Posterior vena cava (tissue), 2 donors: Measurements from ENCODE around the gene PML. TPM values are rescaled to one million over a fixed set of nuclear protein-coding genes. Genes with fewer than 3 reads are reported as not detected.
A peak's percentile ranks its signal among the peaks of the same experiment; 100 is the strongest.

ENCODE experiments used
- DNase-seq: peaks from one replicate; pipeline ENCODE4 v3.0.0-alpha.2; 2020; ENCODE audit warnings: low spot score
- intact Hi-C, 2 donors: fragments of 100-400 bp; cut with DNase I; formaldehyde crosslinking; loops; one replicate each; pipeline versions ENCODE4 v1.14.1 to v1.14.2; 2022 to 2023
- total RNA-seq, 2 donors: library from RNA; stranded (reverse); fragmentation: NEBNext Ultra II Directional; extraction: Animal tissue kit (Norgen Biotek cat#: 25700); gene quantifications; one replicate each; pipeline ENCODE4 v1.2.1, GENCODE V29; 2021
- donor health status: DM: yes; HTN: yes; CAD: no.
- donor health status: DM: yes; HTN: yes; CAD: no.

Gene PML
- total RNA-seq, 2 donors from 2014 or later: 49.2 to 50.7 TPM

DNA sequence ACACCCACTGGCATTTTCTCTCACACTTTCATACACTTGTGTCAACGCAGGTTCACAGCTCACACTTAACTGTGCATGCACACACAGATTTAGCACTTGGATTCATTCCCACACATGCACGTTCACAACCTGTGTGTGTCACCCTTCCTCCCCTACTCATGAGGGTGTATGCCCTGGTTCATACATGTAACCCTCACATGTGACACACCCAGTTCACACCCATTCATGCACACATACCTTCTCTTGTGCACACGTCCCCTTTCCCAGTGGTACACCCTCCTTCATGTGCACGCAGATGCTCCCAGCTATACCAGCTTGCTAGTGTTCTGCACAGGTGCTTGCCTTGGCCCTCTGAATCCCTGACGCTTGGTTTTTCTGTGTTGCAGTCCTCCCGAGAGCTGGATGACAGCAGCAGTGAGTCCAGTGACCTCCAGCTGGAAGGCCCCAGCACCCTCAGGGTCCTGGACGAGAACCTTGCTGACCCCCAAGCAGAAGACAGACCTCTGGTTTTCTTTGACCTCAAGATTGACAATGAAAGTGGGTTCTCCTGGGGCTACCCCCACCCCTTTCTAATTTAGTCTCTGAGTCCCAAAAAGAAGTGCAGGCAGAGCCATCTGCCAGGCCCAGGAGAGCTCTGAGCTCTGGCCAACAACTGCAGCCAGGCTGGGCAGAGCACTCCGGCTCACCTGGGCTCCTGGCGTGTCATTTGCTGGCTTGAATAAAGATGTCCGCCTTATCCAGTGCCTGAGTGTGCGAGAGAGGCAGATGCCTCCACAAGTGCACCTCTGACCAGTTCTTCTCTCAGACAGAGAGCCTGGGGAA is 48.3 kb downstream of the PML start:
- intact Hi-C loops: no loop called here
- no peak for DNase-seq

DNA sequence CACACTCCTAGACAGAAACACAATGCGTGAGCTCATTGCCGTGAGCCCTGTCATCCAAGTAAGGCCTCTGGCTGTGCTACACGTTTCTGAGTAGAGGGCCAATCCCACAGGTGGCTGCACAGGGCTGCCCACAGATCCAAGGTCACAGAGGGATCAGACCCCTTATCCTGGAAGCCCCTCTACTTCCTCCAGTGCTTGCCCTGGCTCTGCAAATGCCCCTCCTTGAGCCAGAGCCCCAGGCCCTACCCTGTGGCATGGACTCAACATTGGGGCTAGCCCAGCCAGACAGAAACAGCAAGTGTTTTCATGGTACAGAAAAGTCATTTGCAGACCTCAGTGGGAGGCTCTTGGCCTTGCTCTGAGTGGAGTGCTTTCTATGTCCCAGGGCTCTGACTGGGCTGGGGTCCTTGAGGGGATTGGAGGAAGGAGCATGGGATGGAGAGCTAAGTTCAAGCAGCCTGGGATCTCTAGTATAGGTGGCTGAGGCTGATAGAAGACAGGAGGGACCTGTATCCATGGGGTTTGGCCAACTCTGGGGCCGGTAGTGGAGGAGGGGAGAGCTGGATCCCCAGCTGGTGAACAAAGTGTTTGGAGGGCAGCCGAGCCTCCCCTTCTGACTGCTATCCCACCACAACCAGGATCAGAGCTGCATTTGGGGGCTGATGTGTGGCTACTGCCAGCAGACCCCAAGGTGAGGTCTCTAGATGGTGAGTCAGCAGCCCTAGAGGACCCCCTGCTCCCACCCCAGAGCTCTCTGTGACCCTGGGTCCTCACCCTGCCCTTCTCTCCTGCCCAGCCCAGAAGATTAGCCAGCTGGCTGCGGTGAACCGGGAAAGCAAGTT is 49.1 kb downstream of the PML start:
- peak; percentile 64 for DNase-seq
- intact Hi-C loops: no loop called here

DNA sequence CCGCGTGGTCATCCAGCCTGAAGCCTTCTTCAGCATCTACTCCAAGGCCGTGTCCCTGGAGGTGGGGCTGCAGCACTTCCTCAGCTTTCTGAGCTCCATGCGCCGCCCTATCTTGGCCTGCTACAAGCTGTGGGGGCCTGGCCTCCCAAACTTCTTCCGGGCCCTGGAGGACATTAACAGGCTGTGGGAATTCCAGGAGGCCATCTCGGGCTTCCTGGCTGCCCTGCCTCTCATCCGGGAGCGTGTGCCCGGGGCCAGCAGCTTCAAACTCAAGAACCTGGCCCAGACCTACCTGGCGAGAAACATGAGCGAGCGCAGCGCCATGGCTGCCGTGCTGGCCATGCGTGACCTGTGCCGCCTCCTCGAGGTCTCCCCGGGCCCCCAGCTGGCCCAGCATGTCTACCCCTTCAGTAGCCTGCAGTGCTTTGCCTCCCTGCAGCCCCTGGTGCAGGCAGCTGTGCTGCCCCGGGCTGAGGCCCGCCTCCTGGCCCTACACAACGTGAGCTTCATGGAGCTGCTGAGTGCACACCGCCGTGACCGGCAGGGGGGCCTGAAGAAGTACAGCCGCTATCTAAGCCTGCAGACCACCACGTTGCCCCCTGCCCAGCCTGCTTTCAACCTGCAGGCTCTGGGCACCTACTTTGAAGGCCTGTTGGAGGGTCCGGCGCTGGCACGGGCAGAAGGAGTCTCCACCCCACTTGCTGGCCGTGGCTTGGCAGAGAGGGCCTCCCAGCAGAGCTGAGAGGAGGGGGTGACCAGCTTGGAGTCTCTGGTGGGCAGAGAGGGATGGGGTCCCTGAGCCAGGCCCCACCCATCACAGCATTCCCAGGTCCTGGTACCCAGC is 50.0 kb downstream of the PML start:
- DNase-seq: peak; percentile 90
- intact Hi-C loops: loop anchor here in 1 of 2 donors (5.0 kb wide), 1 partner anchor 57 kb away; no protein-coding TSS in a partner anchor

DNA sequence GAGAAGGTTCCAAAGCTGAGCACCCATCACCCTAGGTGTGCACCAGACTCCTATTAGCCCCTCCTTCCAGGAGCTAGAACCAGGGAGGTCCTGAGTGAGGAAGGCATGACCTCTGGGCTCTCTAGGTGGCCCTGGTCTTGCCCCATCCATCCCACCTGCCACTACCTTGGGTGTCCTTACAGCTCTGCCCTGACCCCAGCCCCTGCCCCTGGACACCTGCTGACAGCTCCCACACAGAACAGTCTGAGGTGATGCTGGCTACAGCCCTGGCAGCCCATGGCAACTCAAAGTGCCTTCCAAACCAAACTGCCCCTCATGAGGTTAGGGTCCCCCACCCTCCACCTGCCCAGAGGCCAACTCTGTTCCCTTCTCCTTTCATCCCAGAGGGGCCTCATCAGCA is 50.7 kb downstream of the PML start:
- intact Hi-C loops: loop anchor here in 1 of 2 donors (5.0 kb wide), 1 partner anchor 58 kb away; no protein-coding TSS in a partner anchor
- peak; percentile 76 for DNase-seq

DNA sequence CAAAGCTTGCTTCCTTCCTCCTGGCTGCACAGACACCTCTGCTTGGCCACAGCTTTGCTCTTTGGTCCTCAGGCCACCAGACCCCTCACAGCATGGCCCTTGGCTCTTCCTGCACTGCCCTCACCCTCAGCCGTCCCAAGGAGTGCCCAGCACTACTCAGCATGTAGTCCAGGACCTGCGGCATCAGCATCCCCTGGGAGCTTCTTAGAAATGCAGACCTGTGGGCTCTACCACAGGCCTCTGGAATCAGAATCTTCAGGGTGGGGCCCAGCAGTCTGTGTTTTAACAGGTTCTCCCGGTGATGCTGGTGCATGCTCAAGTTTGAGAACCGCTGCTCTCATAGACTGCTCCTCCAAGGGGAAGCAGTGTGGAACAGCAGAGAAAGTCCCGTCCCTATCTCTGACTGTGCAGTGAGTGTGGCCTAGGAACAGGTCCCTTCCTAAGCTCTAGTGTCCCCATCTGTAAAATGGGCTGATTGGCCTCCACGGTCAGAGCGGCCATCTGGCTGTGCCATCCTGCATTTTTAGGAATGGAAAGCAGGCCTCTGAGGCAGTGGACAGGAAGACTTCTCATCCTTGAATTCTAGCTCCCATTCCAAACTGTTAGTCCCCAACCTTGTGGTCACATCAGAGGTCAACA is 51.2 kb downstream of the PML start:
- intact Hi-C loops: loop anchor here in 1 of 2 donors (5.0 kb wide), 1 partner anchor 58 kb away; no protein-coding TSS in a partner anchor
- DNase-seq: no peak

DNA sequence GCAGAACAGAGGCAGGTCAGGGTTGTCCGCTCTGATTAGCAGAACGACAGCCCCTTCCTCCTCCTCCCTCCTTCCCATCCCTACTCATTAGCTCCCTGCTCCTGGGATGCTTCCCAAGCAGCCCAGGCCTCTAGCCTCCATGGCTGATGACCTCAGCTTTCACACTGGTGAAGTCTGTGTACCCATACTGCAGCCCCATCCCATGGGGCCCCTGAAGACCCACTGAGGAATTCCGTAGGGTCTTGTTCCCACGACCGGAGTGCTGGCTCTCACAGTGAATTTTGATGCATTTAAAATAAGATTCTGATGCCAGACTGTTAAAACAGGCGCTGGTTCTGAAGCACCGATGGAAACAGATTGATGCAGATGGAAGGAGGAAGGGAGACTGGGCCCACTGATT is 51.8 kb downstream of the PML start:
- DNase-seq: no peak
- intact Hi-C loops: loop anchor here in 1 of 2 donors (5.0 kb wide), 1 partner anchor 59 kb away; no protein-coding TSS in a partner anchor

DNA sequence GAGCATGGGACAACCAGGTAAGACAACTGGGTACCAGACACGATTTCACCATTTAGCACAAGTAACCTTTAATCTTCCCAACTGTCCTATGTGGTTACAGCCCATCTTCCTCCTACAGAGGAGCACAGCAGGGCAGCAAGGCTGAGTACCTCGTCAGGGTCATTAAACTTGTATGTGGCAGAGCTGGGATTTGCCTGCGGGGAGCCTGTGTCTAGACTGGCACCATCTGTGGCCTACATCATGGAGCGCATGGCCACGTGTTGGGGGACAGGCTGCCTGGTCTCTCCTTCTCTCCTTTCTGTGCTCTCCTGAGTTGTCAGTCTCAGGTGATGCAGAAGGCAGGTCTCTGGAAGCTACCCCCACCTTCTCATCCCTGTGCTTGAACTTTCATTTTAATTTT is 55.6 kb downstream of the PML start:
- intact Hi-C loops: loop anchor here in 1 of 2 donors (5.0 kb wide), 1 partner anchor 272 kb away; no protein-coding TSS in a partner anchor
- peak; percentile 68 for DNase-seq

DNA sequence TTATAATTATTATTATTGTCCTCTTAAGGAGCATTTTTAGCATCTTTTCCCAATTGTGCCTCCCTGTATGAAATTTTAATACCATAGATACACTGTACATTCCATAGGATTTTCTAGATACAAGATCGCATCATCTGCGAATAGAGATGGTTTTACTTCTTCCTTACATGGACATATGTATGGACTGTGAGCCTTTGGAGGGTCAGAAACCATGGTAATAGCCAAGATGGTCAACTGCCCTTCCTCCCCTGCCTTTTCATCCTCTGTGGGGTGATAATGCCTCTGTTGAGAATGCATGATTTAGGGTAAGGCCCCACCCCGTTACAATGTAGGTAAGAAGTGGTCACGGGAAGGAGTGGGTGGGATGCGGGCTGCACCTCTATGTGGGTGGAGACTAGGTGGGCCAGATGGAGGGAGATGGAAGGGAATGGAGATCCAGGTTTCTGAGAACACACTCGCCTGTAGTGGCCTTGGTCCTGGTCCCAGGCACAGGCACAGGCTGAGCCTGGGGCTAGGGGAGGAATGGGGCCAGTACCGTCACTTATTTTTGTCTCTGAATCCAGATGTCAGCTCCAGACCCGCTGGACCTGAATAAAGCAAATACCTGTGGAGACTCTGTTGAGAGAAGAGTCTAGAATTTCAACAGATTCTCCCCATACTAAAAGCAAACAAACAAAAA is 56.2 kb downstream of the PML start:
- peak; percentile 67 for DNase-seq
- intact Hi-C loops: loop anchor here in 1 of 2 donors (5.0 kb wide), 1 partner anchor 272 kb away; no protein-coding TSS in a partner anchor

DNA sequence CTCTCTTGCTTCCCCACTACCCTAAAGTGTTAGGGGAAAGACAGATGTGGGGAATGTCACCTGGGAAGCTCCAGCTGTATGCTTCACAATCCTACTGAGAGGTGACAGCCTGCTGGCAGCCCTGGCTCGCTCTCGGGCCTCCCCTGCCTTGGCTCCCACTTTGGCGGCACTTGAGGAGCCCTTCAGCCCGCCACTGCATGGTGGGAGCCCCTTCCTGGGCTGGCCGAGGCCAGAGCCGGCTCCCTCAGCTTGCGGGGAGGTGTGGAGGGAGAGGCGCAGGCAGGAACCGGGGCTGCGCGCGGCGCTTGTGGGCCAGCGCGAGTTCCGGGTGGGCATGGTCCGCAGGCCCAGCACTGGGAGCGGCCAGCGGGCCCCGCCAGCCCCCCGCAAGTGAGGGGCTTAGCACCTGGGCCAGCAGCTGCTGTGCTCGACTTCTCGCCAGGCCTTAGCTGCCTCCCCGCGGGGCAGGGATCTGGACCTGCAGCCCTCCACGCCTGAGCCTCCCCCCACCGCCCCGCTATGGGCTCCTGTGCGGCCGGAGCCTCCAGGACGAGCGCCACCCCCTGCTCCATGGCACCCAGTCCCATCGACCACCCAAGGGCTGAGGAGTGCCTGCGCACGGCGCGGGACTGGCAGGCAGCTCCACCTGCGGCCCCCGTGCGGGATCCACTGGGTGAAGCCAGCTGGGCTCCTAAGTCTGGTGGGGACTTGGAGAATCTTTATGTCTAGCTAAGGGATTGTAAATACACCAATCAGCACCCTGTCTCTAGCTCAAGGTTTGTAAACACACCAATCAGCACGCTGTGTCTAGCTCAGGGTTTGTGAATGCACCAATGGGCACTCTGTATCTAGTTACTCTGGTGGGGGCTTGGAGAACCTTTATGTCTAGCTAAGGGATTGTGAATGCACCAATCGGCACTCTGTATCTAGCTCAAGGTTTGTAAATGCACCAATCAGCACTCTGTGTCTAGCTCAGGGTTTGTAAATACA is 58.0 kb downstream of the PML start:
- intact Hi-C loops: loop anchor here in 1 of 2 donors (5.0 kb wide), 1 partner anchor 270 kb away; no protein-coding TSS in a partner anchor
- DNase-seq: peak; percentile 81

DNA sequence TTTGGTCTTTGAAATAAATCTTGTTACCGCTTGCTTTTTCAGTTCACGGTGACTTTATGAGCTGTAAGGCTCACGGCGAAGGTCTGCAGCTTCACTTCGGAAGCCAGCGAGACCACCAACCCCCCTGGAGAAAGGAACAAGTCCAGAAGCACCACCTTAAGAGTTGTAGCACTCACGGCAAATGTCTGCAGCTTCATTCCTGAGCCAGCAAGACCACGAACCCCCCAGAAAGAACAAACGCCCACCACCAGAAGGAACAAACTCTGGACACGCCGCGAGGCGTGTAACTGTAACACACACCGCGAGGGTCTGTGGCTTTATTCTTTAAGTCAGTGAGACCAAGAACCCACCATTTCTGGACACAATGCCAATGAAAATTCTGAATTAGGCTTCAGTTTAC is 59.0 kb downstream of the PML start:
- DNase-seq: peak; percentile 45
- intact Hi-C loops: loop anchor here in 1 of 2 donors (5.0 kb wide), 1 partner anchor 269 kb away; no protein-coding TSS in a partner anchor

DNA sequence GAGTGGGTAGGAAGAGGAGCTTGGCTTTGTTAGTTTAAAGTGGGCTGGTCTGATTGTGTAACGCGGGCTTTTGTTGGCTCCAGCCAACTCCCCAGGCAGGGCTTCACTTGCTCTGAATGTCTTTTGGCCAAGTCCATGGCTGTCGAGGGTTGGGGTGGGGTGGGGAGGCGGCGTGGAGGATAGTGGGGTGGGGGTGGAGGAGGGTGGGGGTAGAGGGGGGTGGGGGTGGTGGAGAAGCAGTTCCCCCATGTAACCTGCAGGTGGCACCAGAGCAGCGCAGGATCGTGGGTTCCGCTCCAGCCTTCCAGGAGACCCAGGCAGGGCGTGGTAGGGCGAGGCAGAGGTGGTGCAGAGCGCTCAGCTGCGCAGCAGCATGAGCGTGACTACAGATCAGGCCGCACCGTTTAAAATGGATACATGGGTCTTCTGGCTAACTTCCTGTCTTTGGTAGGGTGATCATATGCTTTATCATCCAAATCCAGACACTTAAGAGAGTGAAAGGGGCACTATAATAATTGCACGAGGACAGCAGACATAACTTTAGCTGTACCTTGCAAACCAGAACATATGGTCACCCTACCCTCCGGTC is 59.5 kb downstream of the PML start:
- intact Hi-C loops: loop anchor here in 1 of 2 donors (5.0 kb wide), 1 partner anchor 268 kb away; no protein-coding TSS in a partner anchor

DNA sequence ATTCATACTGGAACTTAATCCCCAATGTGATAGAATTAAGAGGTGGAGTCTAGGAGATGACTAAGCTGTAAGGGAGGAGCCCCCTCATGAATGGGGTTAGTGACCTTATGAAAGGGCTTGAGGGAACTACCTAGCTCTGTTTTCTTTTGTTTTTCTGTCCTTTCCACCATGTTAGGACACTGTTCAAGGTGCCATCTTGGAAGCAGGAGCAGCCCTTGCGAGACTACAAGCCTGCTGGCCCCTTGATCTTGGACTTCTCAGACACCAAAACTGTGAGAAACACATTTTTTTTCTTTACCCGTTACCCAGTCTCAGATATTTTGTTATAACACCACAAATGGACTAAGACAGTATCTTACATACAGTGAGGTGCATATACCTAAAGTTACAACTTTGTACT is 61.3 kb downstream of the PML start:
- DNase-seq: peak; percentile 2
- intact Hi-C loops: loop anchor here in 1 of 2 donors (5.0 kb wide), 1 partner anchor 76 kb away; the partner anchor contains the start of gene ISLR2

More for the DNA sequence above, 59.5 kb downstream of the PML start:
- DNase-seq: peak; percentile 94

DNA sequence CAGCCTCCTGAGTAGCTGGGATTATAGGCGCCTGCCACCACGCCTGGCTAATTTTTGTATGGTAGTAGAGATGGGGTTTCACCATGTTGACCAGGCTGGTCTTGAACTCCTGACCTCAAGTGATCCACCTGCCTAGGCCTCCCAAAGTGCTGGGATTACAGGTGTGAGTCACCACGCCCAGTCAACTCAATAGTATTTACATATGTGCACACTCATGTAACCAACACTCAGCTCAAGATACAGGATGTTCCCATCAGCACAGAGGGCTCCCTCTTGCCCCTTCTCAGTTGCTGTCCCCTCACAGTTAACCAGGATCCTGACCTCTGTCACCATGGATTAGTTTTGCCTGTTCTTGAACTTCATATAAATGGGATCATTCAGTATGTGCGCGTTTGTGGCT is 61.8 kb downstream of the PML start:
- DNase-seq: peak; percentile 15
- intact Hi-C loops: loop anchor here in 1 of 2 donors (5.0 kb wide), 1 partner anchor 76 kb away; the partner anchor contains the start of gene ISLR2

DNA sequence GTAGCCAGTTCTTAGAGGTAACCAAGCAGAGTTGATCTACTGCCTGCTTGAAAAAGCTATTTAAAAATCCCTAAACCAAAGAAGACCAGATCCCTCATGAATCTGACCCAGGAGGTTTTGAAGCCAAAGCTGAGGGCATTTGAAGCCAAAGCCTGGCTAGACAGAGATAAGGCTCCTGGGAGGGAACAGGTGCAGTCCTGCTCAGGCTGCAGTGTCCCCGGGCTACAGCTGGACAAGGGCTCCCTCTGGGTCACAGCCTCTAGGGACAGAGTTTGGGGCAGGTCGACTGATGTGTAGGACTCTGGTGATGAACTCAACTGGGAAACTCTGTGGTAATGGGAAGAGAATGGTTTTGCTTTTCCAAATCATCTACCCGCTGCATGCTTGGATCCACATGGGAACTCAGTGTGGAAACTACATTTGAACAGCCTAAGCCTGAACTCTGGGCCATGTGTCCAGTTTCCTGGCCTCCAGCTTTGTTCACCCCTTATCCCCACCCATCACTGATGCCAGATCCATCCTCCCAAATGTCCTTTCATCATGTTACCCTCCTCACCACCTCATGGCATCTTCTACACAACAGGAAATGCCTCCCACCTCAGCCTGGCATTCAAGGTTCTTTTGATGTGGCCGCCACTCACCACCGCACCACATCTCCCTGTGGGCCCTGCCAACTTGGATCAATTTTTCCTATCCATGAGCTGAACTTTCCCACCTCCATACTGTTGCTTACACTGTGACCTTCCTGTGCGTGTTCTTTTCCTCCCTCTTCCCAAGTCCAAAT is 64.7 kb downstream of the PML start:
- peak; percentile 10 for DNase-seq
- intact Hi-C loops: loop anchor here in 1 of 2 donors (5.0 kb wide), 1 partner anchor 73 kb away; the partner anchor contains the start of gene ISLR2

DNA sequence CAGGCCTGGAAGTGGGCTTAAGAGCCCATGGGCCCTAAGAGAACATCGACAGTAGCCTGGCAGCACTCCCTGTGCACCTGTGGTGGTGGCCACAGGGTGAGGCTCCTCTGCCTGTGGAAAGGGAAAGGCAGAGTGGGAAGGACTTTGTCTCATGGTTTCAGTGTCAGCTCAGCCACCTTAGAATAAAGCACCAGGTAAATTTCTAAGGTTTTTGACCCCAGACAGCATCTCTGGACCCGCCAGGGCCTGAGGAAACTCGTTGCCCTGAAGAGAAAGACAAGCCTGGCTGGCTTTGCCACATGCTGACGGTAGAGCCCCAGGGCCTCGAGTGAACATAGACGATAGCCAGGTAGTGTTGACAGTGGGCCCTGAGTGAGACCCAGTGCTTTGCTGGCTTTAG is 65.7 kb downstream of the PML start:
- intact Hi-C loops: no loop called here
- DNase-seq: peak; percentile 48
